ENCODE data around the gene SPG21.

The SPG21 gene

GRCh38 chr15:64938192-64938591 is 51.5 kb downstream of the SPG21 start:
- no peak for DNase-seq (ENCODE audit: low read depth)

GRCh38 chr15:64934023-64934422 is 55.7 kb downstream of the SPG21 start:
- no peak for DNase-seq (ENCODE audit: low read depth)

GRCh38 chr15:64931381-64931780 is 58.3 kb downstream of the SPG21 start:
- DNase-seq (ENCODE audit: low read depth) = no peak

GRCh38 chr15:64930778-64931371 is 58.8 kb downstream of the SPG21 start:
- no peak for DNase-seq (ENCODE audit: low read depth)

GRCh38 chr15:64930019-64930652 is 59.6 kb downstream of the SPG21 start:
- DNase-seq (ENCODE audit: low read depth) = no peak

- DNase-seq (ENCODE audit: low read depth) = no peak
These were observed 61.0 kb downstream of the SPG21 start for GRCh38 chr15:64928626-64929220.

- DNase-seq (ENCODE audit: low read depth) = no peak
These were observed 63.1 kb downstream of the SPG21 start for GRCh38 chr15:64926661-64927060.

GRCh38 chr15:64925335-64926330 is 64.1 kb downstream of the SPG21 start:
- no peak for DNase-seq (ENCODE audit: low read depth)

GRCh38 chr15:64923546-64923945 is 66.2 kb downstream of the SPG21 start:
- DNase-seq (ENCODE audit: low read depth) = no peak

- no peak for DNase-seq (ENCODE audit: low read depth)
These were observed 68.0 kb downstream of the SPG21 start for GRCh38 chr15:64921711-64922110.

GRCh38 chr15:64919721-64920120 is 70.0 kb downstream of the SPG21 start:
- no peak for DNase-seq (ENCODE audit: low read depth)

GRCh38 chr15:64917211-64917610 is 72.5 kb downstream of the SPG21 start:
- no peak for DNase-seq (ENCODE audit: low read depth)

GRCh38 chr15:64916365-64916764 is 73.3 kb downstream of the SPG21 start:
- no peak for DNase-seq (ENCODE audit: low read depth)

GRCh38 chr15:64915518-64916227 is 74.0 kb downstream of the SPG21 start:
- no peak for DNase-seq (ENCODE audit: low read depth)

Measured in stimulated activated CD8-positive, alpha-beta memory T cell treated with anti-CD3 and anti-CD28 coated beads, Interleukin-12 subunit alpha, Interleukin-12 subunit beta, amount 100 ng/mL, for 4 hours (primary cell).